ENCODE measurements around the gene ATP4A. TPM values are rescaled to one million over a fixed set of nuclear protein-coding genes. Genes with fewer than 3 reads are reported as not detected.

Gene ATP4A
- polyA plus RNA-seq, 1 donor from 2014 or later: not detected

GRCh38 chr19:35512831-35513627, 50.4 kb downstream of the ATP4A start:
- H3K27me3 Mint-ChIP-seq: peaks cover 13% of the 10 kb centered on the region
- peaks cover 2% of the 10 kb centered on the region for H3K36me3 Mint-ChIP-seq
- peaks cover 0 to 2% (median 0%) of the 10 kb centered on the region in 3 donors for H3K9me3 Mint-ChIP-seq
- H3K4me1 Mint-ChIP-seq: peaks cover 3 to 10% (median 10%) of the 10 kb centered on the region in 3 donors
- no peak overlapping the region for H3K4me3 Mint-ChIP-seq
- H3K27ac Mint-ChIP-seq: peak overlapping the region in 1 of 3 donors; percentile 27

GRCh38 chr19:35511337-35511736, 52.1 kb downstream of the ATP4A start:
- Mint-ChIP-seq H3K27me3 (peaks cover 18% of the 10 kb centered on the region), H3K9me3 (no peaks in the 10 kb centered on the region), H3K36me3 (no peaks in the 10 kb centered on the region), H3K4me3 (no peak overlapping the region), H3K4me1 (peaks cover 3 to 12% (median 11%) of the 10 kb centered on the region in 3 donors), H3K27ac (no peak overlapping the region)

- H3K4me3 Mint-ChIP-seq: peak overlapping the region; percentile 2 to 88 (median 77)
- peaks cover 21% of the 10 kb centered on the region for H3K27me3 Mint-ChIP-seq
- no peaks in the 10 kb centered on the region for H3K36me3 Mint-ChIP-seq
- no peak overlapping the region for H3K27ac Mint-ChIP-seq
- peaks cover 3 to 12% (median 11%) of the 10 kb centered on the region in 3 donors for H3K4me1 Mint-ChIP-seq
- H3K9me3 Mint-ChIP-seq: no peaks in the 10 kb centered on the region
These were observed 52.9 kb downstream of the ATP4A start for GRCh38 chr19:35510626-35510964.

- peaks cover 3 to 12% (median 11%) of the 10 kb centered on the region in 3 donors for H3K4me1 Mint-ChIP-seq
- no peaks in the 10 kb centered on the region for H3K36me3 Mint-ChIP-seq
- H3K27me3 Mint-ChIP-seq: peaks cover 25% of the 10 kb centered on the region
- no peak overlapping the region for H3K27ac Mint-ChIP-seq
- no peaks in the 10 kb centered on the region for H3K9me3 Mint-ChIP-seq
- H3K4me3 Mint-ChIP-seq: peak overlapping the region; percentile 2 to 88 (median 77)
These were observed 53.4 kb downstream of the ATP4A start for GRCh38 chr19:35509861-35510625.

- Mint-ChIP-seq H3K9me3 (no peaks in the 10 kb centered on the region), H3K27me3 (peaks cover 25% of the 10 kb centered on the region), H3K4me3 (peak overlapping the region; percentile 2 to 88 (median 77)), H3K27ac (no peak overlapping the region), H3K36me3 (no peaks in the 10 kb centered on the region), H3K4me1 (peaks cover 3 to 12% (median 11%) of the 10 kb centered on the region in 3 donors)
These were observed 54.3 kb downstream of the ATP4A start for GRCh38 chr19:35509018-35509652.

GRCh38 chr19:35508129-35508528, 55.3 kb downstream of the ATP4A start:
- Mint-ChIP-seq H3K4me3 (no peak overlapping the region), H3K27ac (no peak overlapping the region), H3K4me1 (peaks cover 3 to 12% (median 11%) of the 10 kb centered on the region in 3 donors), H3K9me3 (no peaks in the 10 kb centered on the region), H3K36me3 (no peaks in the 10 kb centered on the region), H3K27me3 (peaks cover 27% of the 10 kb centered on the region)

GRCh38 chr19:35507561-35507960, 55.9 kb downstream of the ATP4A start:
- H3K4me1 Mint-ChIP-seq: peaks cover 3 to 12% (median 11%) of the 10 kb centered on the region in 3 donors
- H3K9me3 Mint-ChIP-seq: no peaks in the 10 kb centered on the region
- H3K27ac Mint-ChIP-seq: peak overlapping the region in 1 of 3 donors; percentile 5
- peaks cover 27% of the 10 kb centered on the region for H3K27me3 Mint-ChIP-seq
- no peak overlapping the region for H3K4me3 Mint-ChIP-seq
- H3K36me3 Mint-ChIP-seq: peaks cover 2% of the 10 kb centered on the region

- Mint-ChIP-seq H3K27ac (no peak overlapping the region), H3K27me3 (peaks cover 30% of the 10 kb centered on the region), H3K9me3 (no peaks in the 10 kb centered on the region), H3K36me3 (peaks cover 2% of the 10 kb centered on the region), H3K4me3 (no peak overlapping the region), H3K4me1 (peaks cover 3 to 12% (median 11%) of the 10 kb centered on the region in 3 donors)
These were observed 57.4 kb downstream of the ATP4A start for GRCh38 chr19:35506011-35506410.

- Mint-ChIP-seq H3K27me3 (peaks cover 24% of the 10 kb centered on the region), H3K4me3 (no peak overlapping the region), H3K27ac (no peak overlapping the region), H3K36me3 (peaks cover 3% of the 10 kb centered on the region), H3K4me1 (peaks cover 0 to 2% (median 1%) of the 10 kb centered on the region in 3 donors), H3K9me3 (no peaks in the 10 kb centered on the region)
These were observed 60.7 kb downstream of the ATP4A start for GRCh38 chr19:35502751-35503150.

GRCh38 chr19:35501684-35502083, 61.8 kb downstream of the ATP4A start:
- Mint-ChIP-seq H3K36me3 (peaks cover 3% of the 10 kb centered on the region), H3K27ac (no peak overlapping the region), H3K9me3 (no peaks in the 10 kb centered on the region), H3K4me1 (peaks cover 0 to 3% (median 0%) of the 10 kb centered on the region in 3 donors), H3K4me3 (no peak overlapping the region), H3K27me3 (peaks cover 21% of the 10 kb centered on the region)

- no peak overlapping the region for H3K27ac Mint-ChIP-seq
- peaks cover 3% of the 10 kb centered on the region for H3K36me3 Mint-ChIP-seq
- H3K27me3 Mint-ChIP-seq: peaks cover 14% of the 10 kb centered on the region
- H3K4me3 Mint-ChIP-seq: no peak overlapping the region
- H3K4me1 Mint-ChIP-seq: peaks cover 0 to 3% (median under 1%) of the 10 kb centered on the region in 3 donors
- H3K9me3 Mint-ChIP-seq: no peaks in the 10 kb centered on the region
These were observed 62.8 kb downstream of the ATP4A start for GRCh38 chr19:35500611-35501010.

Other genes starting within 250 kb of the ATP4A start
- 494 TPM for gene CD22, start 234.5 kb downstream of the ATP4A start, polyA plus RNA-seq
- 0.24 TPM for gene FFAR1, start 215.8 kb downstream of the ATP4A start, polyA plus RNA-seq
- not detected for gene FFAR3, start 205.2 kb downstream of the ATP4A start, polyA plus RNA-seq
- not detected for gene GPR42, start 192.6 kb downstream of the ATP4A start, polyA plus RNA-seq
- gene FFAR2, start 115.4 kb downstream of the ATP4A start, polyA plus RNA-seq: not detected
- not detected for gene KRTDAP, start 73.2 kb downstream of the ATP4A start, polyA plus RNA-seq
- gene DMKN, start 50.0 kb downstream of the ATP4A start, polyA plus RNA-seq: 1.1 TPM
- not detected for gene SBSN, start 35.3 kb downstream of the ATP4A start, polyA plus RNA-seq
- gene GAPDHS, start 30.2 kb downstream of the ATP4A start, polyA plus RNA-seq: not detected
- 146 TPM for gene TMEM147, start 18.0 kb downstream of the ATP4A start, polyA plus RNA-seq
- not detected for gene PMIS2, start 22.5 kb upstream of the ATP4A start, polyA plus RNA-seq
- gene HAUS5, start 49.1 kb upstream of the ATP4A start, polyA plus RNA-seq: 11.4 TPM
- 76.5 TPM for gene RBM42, start 65.4 kb upstream of the ATP4A start, polyA plus RNA-seq
- gene ETV2, start 78.1 kb upstream of the ATP4A start, polyA plus RNA-seq: 0.50 TPM
- 814 TPM for gene COX6B1, start 84.7 kb upstream of the ATP4A start, polyA plus RNA-seq
- not detected for gene UPK1A, start 102.9 kb upstream of the ATP4A start, polyA plus RNA-seq
- 31.6 TPM for gene ZBTB32, start 140.9 kb upstream of the ATP4A start, polyA plus RNA-seq
- 2.7 TPM for gene KMT2B, start 154.3 kb upstream of the ATP4A start, polyA plus RNA-seq
- 140 TPM for gene IGFLR1, start 178.8 kb upstream of the ATP4A start, polyA plus RNA-seq
- gene U2AF1L4, start 181.8 kb upstream of the ATP4A start, polyA plus RNA-seq: 74.8 TPM
- gene PSENEN, start 182.0 kb upstream of the ATP4A start, polyA plus RNA-seq: 85.0 TPM
- gene LIN37, start 184.9 kb upstream of the ATP4A start, polyA plus RNA-seq: 8.2 TPM
- gene HSPB6, start 193.4 kb upstream of the ATP4A start, polyA plus RNA-seq: not detected
- gene PROSER3, start 194.5 kb upstream of the ATP4A start, polyA plus RNA-seq: 7.3 TPM
- not detected for gene ARHGAP33, start 211.9 kb upstream of the ATP4A start, polyA plus RNA-seq
- not detected for gene PRODH2, start 249.2 kb upstream of the ATP4A start, polyA plus RNA-seq